Right lobe of liver (tissue), 6 donors: ENCODE measurements around the gene ZNF609. TPM values are rescaled to one million over a fixed set of nuclear protein-coding genes. Genes with fewer than 3 reads are reported as not detected.

Experiments used
- ATAC-seq, 4 donors: fragments of 200-7000 bp; cut with Tn5 transposase; one replicate each; pipeline ENCODE4 v1.9.1; 2020; ENCODE audit warnings: mild to moderate bottlenecking in 4 of 4, moderate library complexity in 4 of 4
- DNase-seq, 3 donors: peaks; one replicate each; pipeline ENCODE4 v3.0.0-alpha.2; 2020
- H3K27ac ChIP-seq, 3 donors: fragments of 200-600 bp; one replicate each; pipeline ENCODE4 v1.8.0; 2022
- H3K27me3 ChIP-seq, 2 donors: fragments of 200-600 bp; one replicate each; pipeline ENCODE4 v1.8.0; 2022
- H3K36me3 ChIP-seq, 4 donors: fragments of 200-600 bp; sonication (generic) in 1 of 4; one replicate each; pipeline versions ENCODE4 v1.5.1 to v1.8.0; 2017 to 2022; ENCODE audit warnings: control low read depth in 1 of 4
- H3K4me1 ChIP-seq, 4 donors: fragments of 200-600 bp; sonication (generic) in 1 of 4; one replicate each; pipeline versions ENCODE4 v1.5.1 to v1.8.0; 2017 to 2022; ENCODE audit warnings: control low read depth in 1 of 4
- H3K4me3 ChIP-seq, 3 donors: fragments of 200-600 bp; one replicate each; pipeline ENCODE4 v1.8.0; 2022
- H3K9me3 ChIP-seq, 4 donors: fragments of 200-600 bp; sonication (generic) in 1 of 4; one replicate each; pipeline versions ENCODE4 v1.5.1 to v1.8.0; 2017 to 2022; ENCODE audit warnings: control low read depth in 1 of 4
- POLR2A ChIP-seq: fragments of 450-650 bp; IDR thresholded peaks from one replicate; pipeline ENCODE4 v1.6.1; 2017; ENCODE audit warnings: antibody characterized with exemption, mild to moderate bottlenecking
- WGBS: methylation state at CpG from one replicate; pipeline ENCODE4 v1.1.6; 2018; ENCODE audit warnings: low coverage, low lambda C conversion rate; ENCODE audit not compliant: insufficient coverage; ENCODE audit errors: missing lambda C conversion rate; 5-methylcytosine and 5-hydroxymethylcytosine counted together
- intact Hi-C, 2 donors: fragments of 100-400 bp; cut with DNase I; formaldehyde crosslinking; loops; one replicate each; pipeline versions ENCODE4 v1.11.2 to v1.14.1; 2022
- total RNA-seq, 6 experiments: library from RNA; depleted of rRNA in 2 of 6; stranded (reverse); fragments of >200 nt in 2 of 6; fragmentation: NEBNext Ultra II Directional in 3 of 6; extraction: Animal tissue kit (Norgen Biotek cat#: 25700) in 3 of 6; gene quantifications; one replicate each; pipeline versions ENCODE4 v1.1.0 to v1.2.4, GENCODE V29; 2016 to 2023
- TF ChIP-seq, protein P1 (sequence below), 4 donors: fragments of 200-600 bp in 3 of 4; fragments of 450-650 bp in 1 of 4; IDR thresholded peaks; one replicate each; pipeline versions ENCODE4 v1.5.1 to v1.8.0; 2016 to 2022; ENCODE audit warnings: antibody characterized with exemption in 4 of 4, mild to moderate bottlenecking in 2 of 4
- donor health status: DM: no; HTN: yes; CAD: no.
- donor health status: DM: no; HTN: no; CAD: no.
- donor health status: DM: no; HTN: no; CAD: no.
- donor health status: DM: no; HTN: yes; CAD: no.
- donor health status: DM: no; HTN: yes; CAD: no.

The ZNF609 gene
- total RNA-seq, 6 experiments from 2014 or later = 10.7 to 16.1 (median 13.5) TPM

DNA sequence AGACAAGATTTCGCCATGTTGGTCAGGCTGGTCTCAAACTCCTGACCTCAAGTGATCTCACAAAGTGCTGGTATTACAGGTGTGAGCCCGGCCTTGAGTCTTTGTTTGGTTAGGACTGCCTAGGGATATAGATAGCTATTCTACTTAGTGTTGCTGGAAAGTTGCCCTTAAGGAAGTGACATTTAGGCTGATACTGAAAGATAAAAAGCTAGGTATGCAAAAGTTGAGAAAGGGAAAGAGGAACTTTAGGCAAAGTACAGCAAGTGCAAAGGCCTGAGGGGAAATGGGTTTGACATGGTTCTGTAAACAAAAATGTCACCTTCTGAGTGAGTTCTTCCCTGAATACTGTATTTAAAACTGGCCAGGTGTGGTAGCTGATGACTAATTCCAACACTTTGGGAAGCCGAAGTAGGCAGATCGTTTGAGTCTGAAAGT is 111.5 kb downstream of the ZNF609 start:
- no peak for DNase-seq
- peak in 3 of 4 donors; percentile 27 to 61 (median 44) for ATAC-seq
- WGBS = 70% methylated on average over 4 of the region's 4 CpGs

GRCh38 chr15:64572856-64573255 is 112.5 kb downstream of the ZNF609 start:
- H3K27me3 ChIP-seq = no peaks in the 10 kb centered on the region
- 83% methylated on average over 6 of the region's 6 CpGs for WGBS
- TF ChIP-seq, protein P1, sequence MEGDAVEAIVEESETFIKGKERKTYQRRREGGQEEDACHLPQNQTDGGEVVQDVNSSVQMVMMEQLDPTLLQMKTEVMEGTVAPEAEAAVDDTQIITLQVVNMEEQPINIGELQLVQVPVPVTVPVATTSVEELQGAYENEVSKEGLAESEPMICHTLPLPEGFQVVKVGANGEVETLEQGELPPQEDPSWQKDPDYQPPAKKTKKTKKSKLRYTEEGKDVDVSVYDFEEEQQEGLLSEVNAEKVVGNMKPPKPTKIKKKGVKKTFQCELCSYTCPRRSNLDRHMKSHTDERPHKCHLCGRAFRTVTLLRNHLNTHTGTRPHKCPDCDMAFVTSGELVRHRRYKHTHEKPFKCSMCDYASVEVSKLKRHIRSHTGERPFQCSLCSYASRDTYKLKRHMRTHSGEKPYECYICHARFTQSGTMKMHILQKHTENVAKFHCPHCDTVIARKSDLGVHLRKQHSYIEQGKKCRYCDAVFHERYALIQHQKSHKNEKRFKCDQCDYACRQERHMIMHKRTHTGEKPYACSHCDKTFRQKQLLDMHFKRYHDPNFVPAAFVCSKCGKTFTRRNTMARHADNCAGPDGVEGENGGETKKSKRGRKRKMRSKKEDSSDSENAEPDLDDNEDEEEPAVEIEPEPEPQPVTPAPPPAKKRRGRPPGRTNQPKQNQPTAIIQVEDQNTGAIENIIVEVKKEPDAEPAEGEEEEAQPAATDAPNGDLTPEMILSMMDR (IDR thresholded peaks at IDR 0.05) = no peak
- TF ChIP-seq POLR2A = no peak
- H3K4me3 ChIP-seq = no peak overlapping the region
- peaks cover 0 to 7% (median 0%) of the 10 kb centered on the region in 4 donors for H3K4me1 ChIP-seq
- no peaks in the 10 kb centered on the region for H3K36me3 ChIP-seq
- no peak overlapping the region for H3K27ac ChIP-seq
- ATAC-seq (peak in 2 of 4 donors; percentile 33 to 42), DNase-seq (no peak)
- intact Hi-C loops = no loop called here
- H3K9me3 ChIP-seq = no peaks in the 10 kb centered on the region

More for the DNA sequence above, 111.5 kb downstream of the ZNF609 start:
- Histone ChIP-seq H3K4me1 (peaks cover 0 to 7% (median 0%) of the 10 kb centered on the region in 4 donors), H3K9me3 (no peaks in the 10 kb centered on the region), H3K27ac (no peak overlapping the region), H3K4me3 (no peak overlapping the region), H3K27me3 (no peaks in the 10 kb centered on the region), H3K36me3 (no peaks in the 10 kb centered on the region)
- TF ChIP-seq, protein P1 (IDR thresholded peaks at IDR 0.05) = no peak
- no peak for TF ChIP-seq POLR2A
- intact Hi-C loops = no loop called here

- WGBS = 29% methylated on average over 1 of the region's 1 CpG
- Histone ChIP-seq H3K4me1 (no peaks in the 10 kb centered on the region), H3K27me3 (no peaks in the 10 kb centered on the region), H3K9me3 (no peaks in the 10 kb centered on the region), H3K4me3 (no peak overlapping the region), H3K27ac (no peak overlapping the region), H3K36me3 (no peaks in the 10 kb centered on the region)
- ATAC-seq = peak in 2 of 4 donors; percentile 23 to 50
- TF ChIP-seq, protein P1 (IDR thresholded peaks at IDR 0.05) = no peak
- TF ChIP-seq POLR2A = no peak
- intact Hi-C loops = no loop called here
- DNase-seq = no peak
Observed at GRCh38 chr15:64574301-64575017, 114.1 kb downstream of the ZNF609 start.

DNA sequence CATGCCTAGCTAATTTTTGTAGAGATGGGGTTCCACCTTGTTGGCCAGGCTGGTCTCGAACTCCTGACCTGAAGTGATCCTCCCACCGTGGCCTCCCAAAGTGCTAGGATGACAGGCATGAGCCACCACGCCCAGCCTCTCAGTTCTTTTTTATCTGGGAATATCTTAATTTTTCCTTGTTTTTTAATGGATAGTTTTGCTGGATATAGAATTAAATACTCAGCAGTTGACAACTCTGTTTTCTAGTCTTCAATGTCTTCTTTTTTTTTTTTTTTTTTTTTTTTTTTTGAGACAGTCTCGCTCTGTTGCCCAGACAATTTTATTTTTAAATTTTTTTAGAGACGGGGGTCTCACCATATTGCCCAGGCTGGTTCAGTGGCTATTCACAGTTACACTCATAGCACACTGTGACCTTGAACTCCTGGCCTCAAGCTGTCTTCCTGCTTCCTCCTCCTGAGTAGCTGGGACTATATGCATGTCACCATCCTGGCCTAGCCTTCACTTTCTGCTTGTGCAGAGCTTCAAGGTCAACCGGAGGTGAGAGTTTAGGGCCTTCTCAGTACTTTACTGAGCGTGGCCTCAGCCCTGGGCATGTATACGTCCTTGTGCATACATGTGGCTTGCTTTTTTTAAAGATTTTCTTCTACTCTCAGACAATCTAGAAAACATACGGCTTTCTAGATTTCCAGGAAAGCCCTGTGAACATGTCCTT is 120.5 kb downstream of the ZNF609 start:
- Histone ChIP-seq H3K36me3 (no peaks in the 10 kb centered on the region), H3K27ac (no peak overlapping the region), H3K4me3 (no peak overlapping the region), H3K27me3 (no peaks in the 10 kb centered on the region), H3K9me3 (peaks cover 0 to 14% (median 0%) of the 10 kb centered on the region in 4 donors), H3K4me1 (peaks cover 0 to 15% (median 5%) of the 10 kb centered on the region in 4 donors)
- TF ChIP-seq POLR2A = no peak
- TF ChIP-seq, protein P1 (IDR thresholded peaks at IDR 0.05) = no peak
- ATAC-seq (peak; percentile 14 to 58 (median 26)), DNase-seq (no peak)
- intact Hi-C loops = no loop called here
- WGBS = 85% methylated on average over 8 of the region's 9 CpGs
